ENCODE measurements around the gene ATP6V0A1.

- TF ChIP-seq POLR2AphosphoS5 (IDR thresholded peaks at IDR 0.05) (no peak), EZH2 (IDR thresholded peaks at IDR 0.05; ENCODE audit: borderline replicate concordance, insufficient read depth, low read length, poor library complexity, severe bottlenecking) (no peak), CTCF (IDR thresholded peaks at IDR 0.05; ENCODE audit: poor library complexity, severe bottlenecking) (no peak), TAF1 (IDR thresholded peaks at IDR 0.05; ENCODE audit: low read depth) (no peak), REST (IDR thresholded peaks at IDR 0.05; ENCODE audit: borderline replicate concordance) (no peak), EP300 (conservative IDR thresholded peaks at IDR 0.05; ENCODE audit: poor library complexity, severe bottlenecking) (no peak), RAD21 (conservative IDR thresholded peaks at IDR 0.05) (no peak), SMC3 (conservative IDR thresholded peaks at IDR 0.05; ENCODE audit: poor library complexity) (no peak)
Observed at GRCh38 chr17:42456223-42457106, 2.2 kb upstream of the ATP6V0A1 start.

Measured in neural cell (in vitro differentiated cells).